Measurements from ENCODE around the gene C19orf85.

DNA sequence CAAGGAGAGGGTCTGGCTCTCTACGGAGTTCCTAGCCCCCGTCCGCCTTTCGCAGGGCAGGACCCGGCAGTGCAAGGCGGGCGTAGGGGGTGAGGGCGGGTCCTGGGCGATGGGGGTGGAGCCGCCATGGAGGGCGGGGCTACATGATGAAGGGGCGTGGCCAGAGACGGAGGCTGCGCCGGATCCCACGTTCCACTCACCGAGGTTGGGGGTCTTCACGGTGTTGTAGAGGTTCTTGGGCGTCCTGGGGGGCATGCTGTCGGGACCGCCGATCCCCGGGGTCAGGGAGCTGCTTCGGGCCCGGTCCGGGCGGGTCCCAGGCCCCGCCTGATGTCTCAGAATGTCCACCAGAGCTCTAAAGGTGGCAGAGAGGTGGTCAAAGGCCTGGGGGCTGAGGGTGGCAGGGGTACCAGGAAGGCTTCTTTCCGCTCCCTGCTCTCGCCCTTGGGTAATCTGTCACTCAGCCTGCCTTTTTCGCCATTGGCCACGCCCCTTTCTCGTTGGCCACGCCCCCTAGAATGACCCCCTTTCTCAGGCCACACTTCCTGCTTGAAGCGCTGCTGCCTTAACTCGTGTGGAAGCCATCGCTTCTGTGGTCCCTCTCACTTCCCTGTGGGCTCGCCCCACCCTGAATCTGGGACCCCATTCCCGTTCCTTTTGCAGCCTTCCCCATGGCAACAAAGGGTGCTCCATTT lies 24.0 kb downstream of the C19orf85 start:
- TF ChIP-seq CTCF (IDR thresholded peaks at IDR 0.05) (no peak), POLR2A (IDR thresholded peaks at IDR 0.05) (no peak)

Data from uterus (tissue), 2 donors.